Stimulated activated CD8-positive, alpha-beta memory T cell treated with anti-CD3 and anti-CD28 coated beads, Interleukin-15, amount 100 ng/mL, for 48 hours (primary cell): Measurements from ENCODE around the gene FOXP1.
A peak's percentile ranks its signal among the peaks of the same experiment; 100 is the strongest.

Source experiments
- DNase-seq, 2 donors: peaks; one replicate each; pipeline ENCODE4 v3.0.0-alpha.2; 2020; ENCODE audit warnings: low read depth in 2 of 2

The FOXP1 gene

GRCh38 chr3:71564361-71564760 is 19.2 kb downstream of the FOXP1 start:
- no peak for DNase-seq

GRCh38 chr3:71563827-71564226 is 19.7 kb downstream of the FOXP1 start:
- DNase-seq, result no peak

GRCh38 chr3:71562938-71563337 is 20.6 kb downstream of the FOXP1 start:
- no peak for DNase-seq

- DNase-seq, result no peak
Measured at GRCh38 chr3:71560665-71561064, 22.9 kb downstream of the FOXP1 start.

GRCh38 chr3:71559578-71560162 is 23.9 kb downstream of the FOXP1 start:
- DNase-seq, result no peak

- DNase-seq, result no peak
Measured at GRCh38 chr3:71559021-71559420, 24.5 kb downstream of the FOXP1 start.

GRCh38 chr3:71554649-71555048 is 28.9 kb downstream of the FOXP1 start:
- DNase-seq, result no peak

- DNase-seq, result no peak
Measured at GRCh38 chr3:71551311-71551919, 32.1 kb downstream of the FOXP1 start.

GRCh38 chr3:71549951-71550350 is 33.6 kb downstream of the FOXP1 start:
- no peak for DNase-seq

GRCh38 chr3:71548705-71549384 is 34.7 kb downstream of the FOXP1 start:
- no peak for DNase-seq

- no peak for DNase-seq
Measured at GRCh38 chr3:71547249-71548198, 36.0 kb downstream of the FOXP1 start.

GRCh38 chr3:71546821-71547220 is 36.7 kb downstream of the FOXP1 start:
- DNase-seq, result no peak

- no peak for DNase-seq
Measured at GRCh38 chr3:71545330-71545729, 38.2 kb downstream of the FOXP1 start.

- DNase-seq, result peak in 1 of 2 donors; percentile 21
Measured at GRCh38 chr3:71543371-71544016, 40.0 kb downstream of the FOXP1 start.

GRCh38 chr3:71542521-71543370 is 40.8 kb downstream of the FOXP1 start:
- no peak for DNase-seq

GRCh38 chr3:71541313-71541712 is 42.2 kb downstream of the FOXP1 start:
- no peak for DNase-seq

GRCh38 chr3:71537211-71537611 is 46.3 kb downstream of the FOXP1 start:
- no peak for DNase-seq

- no peak for DNase-seq
Measured at GRCh38 chr3:71536376-71536965, 47.1 kb downstream of the FOXP1 start.

- no peak for DNase-seq
Measured at GRCh38 chr3:71533588-71533987, 49.9 kb downstream of the FOXP1 start.

- no peak for DNase-seq
Measured at GRCh38 chr3:71532639-71533395, 50.7 kb downstream of the FOXP1 start.
